ENCODE data around the gene SLC24A4.
"Not testable (repeated sequence)": the region's sequence is repeated elsewhere in the genome, so short reads cannot be mapped to it uniquely, and the experiment has no call there.

SLC24A4 gene

DNA sequence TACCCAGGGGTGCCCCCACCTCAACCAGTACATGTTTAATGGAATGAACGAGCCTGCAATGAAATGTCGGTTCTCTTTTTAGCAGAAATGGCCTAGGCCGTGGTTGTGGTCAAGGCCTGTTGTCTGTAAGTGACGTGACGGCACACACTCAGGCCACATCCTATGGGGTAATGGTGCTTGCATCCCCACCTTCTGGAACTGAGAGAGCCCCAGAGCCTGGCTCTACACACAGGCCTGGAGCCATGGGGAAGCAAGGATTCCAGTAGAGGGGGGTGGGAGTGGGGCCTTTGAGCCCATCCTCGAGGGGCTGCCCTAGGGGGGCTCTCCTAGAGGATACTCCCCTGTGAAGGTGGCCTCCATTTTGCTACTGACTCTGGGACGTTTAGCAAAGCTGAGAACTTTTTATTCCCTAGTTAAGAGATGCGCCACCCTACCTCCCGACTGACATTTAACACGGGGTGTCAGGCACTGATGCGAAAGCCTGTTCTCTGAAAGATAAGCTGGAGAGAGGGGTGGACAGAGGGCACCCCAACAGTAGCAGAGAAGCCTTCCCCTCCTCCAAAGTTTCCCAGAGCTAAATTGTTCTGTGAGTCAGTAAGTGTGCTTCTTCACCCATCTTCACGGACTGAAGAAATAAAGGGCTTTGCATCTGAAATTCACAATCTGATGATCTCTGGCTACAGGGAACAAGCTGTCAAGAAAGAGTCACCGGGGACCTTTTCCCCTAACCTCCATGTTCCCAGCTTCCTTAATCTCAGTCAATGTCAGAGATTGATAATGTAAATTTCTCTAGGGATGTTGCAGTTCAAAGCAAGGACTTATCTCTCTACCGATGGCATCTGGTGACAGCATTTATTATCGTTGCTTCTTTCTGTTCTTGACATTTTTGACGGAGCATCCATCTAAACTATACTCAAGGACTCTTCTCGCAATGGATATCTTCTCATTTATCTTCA, 197.4 kb downstream of the SLC24A4 start:
- DNase-seq (ENCODE audit: low read depth) = no peak

DNA sequence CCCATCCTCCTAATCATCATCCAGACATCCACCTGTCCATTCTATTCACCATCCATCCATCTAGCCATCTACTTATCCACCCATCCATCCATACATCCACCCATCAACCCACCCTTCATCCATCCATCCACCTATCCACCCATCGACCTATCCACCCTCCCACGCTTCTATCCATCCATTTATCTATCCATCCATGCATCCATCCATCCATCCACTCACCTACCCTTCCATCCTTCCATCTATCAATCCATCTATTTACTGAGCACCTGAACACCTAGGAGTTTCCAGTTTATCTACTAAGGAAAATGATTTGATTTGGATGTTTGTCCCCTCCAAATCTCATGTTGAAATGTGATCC, 198.1 kb downstream of the SLC24A4 start:
- DNase-seq (ENCODE audit: low read depth) = no peak

DNA sequence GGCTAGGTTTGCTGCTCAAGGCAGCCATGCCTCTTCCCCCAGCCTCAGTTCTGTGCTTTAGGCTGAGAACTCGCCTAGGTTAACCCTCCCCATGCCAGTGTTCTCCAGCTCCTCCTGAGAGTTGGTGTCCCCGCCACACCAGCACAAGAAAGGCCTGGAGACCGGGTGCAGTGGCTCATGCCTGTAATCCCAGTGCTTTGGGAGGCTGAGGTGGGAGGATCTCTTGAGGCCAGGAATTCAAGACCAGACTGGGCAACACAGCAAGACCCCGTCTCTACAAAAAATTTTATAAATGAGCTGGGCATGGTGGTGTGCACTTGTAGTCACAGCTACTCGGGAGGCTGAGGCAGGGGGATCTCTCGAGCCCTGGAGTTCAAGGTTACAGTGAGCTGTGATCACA, 200.8 kb downstream of the SLC24A4 start:
- no peak for DNase-seq (ENCODE audit: low read depth)

DNA sequence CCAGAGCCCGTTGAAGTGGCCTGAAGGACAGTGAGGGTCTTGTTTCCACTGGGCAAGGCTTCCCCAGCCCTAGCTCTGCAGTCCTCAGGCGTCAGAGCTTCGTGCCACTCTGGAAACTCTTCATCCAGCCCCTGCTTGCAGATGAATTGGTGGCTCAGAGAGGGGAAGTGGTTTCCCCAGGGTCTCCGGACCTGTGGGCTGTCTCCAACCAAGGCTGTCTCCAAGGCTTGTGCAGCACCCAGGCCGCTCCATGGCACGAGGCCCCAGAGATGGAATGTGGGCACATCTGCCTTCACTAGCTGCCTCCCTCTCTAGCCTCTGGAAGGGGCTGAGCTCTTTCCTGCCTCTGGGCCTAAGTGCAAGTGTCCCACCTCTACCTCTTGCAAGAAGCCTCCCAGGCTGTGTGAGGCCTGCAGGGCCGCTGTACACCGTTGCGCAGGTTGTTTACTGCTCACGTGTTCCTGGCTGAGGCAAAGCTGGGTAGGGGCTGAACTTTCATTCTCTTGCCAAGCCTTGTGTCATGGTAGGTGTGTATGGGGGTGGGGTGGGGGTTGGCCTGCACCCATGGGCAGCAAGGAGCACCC, 201.7 kb downstream of the SLC24A4 start:
- DNase-seq (ENCODE audit: low read depth) = no peak

DNA sequence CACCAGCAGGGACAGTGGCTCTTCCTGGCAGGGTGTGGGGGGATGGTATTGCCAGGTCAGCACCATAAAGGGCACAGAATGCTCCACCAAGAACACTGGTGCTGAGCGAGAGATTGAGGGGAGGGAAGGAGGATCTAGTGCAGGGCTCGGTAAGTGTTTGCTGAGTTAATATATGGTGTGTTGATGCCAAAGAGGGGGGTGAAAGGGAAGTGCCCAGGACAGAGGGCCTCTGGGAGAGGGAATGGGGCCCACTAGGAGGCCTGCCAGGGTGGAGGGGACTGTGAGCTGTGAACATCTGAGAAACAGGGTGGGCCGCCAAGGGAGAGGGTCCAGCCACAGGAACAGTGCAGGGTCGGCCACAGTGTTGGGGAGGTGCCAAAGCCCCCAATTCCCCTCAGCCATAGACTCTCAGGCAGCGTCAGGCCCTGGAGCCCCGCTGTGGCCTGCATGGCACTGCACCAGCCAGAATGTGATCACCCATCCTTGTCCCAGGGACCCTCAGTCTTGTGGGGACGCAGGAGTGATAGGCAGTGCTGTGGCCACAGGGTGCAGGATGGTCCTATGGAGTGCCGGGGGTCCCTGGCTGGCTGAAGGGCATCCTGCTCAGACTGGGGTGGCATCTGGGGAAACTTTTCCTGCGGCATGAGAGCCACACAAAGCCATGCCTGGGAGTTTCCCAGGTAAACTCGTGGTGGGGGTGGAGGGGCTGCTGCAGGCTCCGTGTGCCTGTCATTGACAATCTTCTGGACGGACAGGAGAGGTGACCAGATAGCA, 202.5 kb downstream of the SLC24A4 start:
- no peak for DNase-seq (ENCODE audit: low read depth)

DNA sequence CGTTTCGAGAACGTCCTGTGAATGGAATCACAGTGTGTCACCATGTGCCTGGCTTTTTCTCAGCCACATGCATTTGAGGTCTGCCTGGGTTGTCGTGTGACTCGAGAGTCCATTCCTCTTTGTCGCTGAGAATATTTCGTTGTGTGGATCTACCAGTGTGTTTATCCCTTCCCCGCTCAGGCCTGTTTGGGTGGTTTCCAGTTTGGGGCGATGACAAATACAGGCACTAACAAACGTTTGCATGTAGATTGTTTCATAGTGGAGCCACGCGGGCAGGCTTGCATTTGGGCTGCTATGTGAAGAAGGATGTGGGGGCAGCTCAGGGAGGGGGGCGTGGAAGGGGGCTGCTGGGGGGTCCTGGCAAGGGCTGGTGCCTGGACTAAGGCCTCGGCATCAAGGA, 204.8 kb downstream of the SLC24A4 start:
- no peak for DNase-seq (ENCODE audit: low read depth)

DNA sequence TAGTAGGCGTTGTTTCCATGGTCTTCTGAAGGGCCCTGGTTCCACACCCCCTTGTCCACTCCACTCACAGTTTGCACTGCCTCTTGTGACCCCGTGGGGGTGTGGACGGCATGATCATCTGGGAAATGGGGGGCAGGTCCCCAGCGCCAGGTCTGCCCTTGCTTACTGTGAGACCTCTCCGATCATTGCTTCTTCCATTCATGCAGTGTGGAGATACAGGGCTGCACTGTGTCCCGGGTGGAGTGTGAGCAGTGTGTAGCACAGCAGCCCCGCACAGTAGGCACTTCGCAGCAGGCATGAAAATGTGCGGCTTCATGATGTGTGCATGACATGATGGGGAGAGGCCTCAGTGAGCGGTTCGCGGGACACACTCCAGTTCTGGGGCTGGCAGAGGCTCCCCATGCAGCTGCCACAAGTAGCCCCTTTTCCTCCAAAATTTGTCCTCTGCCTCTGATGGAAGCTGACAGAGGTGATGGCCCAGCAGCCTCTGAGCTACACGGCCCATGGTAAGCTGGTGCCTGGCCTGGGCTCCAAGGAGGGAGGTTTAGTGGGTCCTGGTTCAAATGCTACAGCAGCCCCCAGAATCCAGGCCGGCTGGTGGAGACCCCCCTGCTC, 205.6 kb downstream of the SLC24A4 start:
- DNase-seq (ENCODE audit: low read depth) = no peak

DNA sequence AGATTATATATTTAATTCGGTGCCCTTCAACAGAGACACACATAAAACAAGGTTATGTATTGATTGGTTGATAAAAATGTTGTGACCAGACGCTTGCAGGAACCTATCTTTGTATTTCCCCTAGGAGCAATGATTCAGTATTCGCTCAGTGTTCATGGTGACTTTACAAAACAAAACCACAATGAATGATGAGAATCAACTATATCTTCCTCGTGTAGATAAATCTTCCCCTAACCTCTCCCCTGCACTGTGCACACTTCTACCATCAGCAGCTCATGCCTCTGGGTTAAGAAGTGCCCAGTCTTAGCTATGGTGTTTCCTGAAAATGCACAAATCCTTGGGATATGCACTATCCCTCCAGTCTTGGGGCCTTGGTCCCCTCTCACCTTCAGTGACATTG, 206.9 kb downstream of the SLC24A4 start:
- DNase-seq (ENCODE audit: low read depth) = no peak

DNA sequence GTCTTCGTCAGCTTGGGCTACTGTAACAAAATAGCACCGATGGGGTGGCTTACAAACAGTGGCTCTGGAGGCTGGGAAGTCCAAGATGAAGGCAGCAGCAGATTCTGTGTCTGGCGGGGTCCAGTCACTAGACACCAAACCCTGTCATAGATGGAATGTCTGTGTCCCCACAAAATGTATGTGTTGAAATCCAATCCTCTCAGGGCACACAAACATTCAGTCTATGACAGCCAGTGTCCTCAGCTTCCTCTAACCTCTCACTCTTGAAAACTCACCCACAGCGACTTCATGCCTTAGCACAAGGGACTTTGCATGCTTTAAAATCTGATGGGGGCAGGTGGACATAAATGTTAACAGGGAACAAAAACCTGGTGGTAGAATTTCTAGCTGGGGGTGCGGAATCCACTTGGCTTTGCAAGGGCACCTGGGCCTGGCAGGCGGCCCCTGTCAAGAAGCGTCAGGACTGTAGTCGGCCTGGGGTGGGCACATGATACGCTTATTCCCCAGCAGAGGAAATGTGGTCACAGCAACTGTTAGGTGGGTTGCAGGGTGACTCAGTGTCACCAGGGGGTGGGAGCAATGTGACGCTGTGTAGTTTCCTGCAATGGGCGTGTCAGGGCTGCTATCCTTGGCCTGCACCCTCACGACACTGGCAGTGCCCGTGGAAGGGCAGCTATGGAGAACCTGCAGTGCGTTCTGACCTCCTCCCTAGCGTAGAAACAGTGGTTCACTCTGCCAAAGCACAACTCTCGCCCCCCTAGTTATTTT, 208.3 kb downstream of the SLC24A4 start:
- DNase-seq (ENCODE audit: low read depth) = peak; percentile 72

DNA sequence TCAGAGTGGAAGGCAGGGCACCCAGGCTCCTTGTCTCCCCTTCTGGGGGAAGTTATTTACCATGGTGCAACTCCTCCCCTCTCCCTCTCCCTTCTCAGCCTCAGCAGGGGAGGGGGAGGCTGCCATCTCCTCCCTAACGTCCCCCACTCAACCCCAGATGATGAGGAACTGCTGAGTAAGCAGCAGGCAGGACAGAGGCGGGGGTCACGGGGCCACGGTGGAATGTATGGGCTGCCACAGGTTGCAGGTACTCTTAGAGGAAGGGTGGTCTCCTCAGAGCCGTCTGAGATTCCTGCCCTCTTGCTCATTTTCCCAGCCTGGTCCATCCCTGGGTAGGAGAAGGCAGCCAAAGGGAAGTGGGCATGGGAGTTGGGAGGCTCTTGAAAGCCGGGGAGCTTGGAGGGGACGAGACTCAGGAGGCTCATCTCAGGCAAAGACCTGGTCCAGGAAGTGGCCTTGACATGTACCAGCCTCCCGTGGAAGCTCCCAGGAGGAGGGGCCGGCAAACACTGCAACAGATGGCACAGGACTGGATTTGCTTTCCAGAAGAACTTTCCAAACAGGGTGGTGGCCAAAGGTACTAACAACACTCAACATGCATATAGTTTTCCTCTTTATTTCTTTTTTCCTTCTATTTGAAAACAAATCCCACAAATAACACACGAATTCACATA, 209.7 kb downstream of the SLC24A4 start:
- DNase-seq (ENCODE audit: low read depth) = no peak

DNA sequence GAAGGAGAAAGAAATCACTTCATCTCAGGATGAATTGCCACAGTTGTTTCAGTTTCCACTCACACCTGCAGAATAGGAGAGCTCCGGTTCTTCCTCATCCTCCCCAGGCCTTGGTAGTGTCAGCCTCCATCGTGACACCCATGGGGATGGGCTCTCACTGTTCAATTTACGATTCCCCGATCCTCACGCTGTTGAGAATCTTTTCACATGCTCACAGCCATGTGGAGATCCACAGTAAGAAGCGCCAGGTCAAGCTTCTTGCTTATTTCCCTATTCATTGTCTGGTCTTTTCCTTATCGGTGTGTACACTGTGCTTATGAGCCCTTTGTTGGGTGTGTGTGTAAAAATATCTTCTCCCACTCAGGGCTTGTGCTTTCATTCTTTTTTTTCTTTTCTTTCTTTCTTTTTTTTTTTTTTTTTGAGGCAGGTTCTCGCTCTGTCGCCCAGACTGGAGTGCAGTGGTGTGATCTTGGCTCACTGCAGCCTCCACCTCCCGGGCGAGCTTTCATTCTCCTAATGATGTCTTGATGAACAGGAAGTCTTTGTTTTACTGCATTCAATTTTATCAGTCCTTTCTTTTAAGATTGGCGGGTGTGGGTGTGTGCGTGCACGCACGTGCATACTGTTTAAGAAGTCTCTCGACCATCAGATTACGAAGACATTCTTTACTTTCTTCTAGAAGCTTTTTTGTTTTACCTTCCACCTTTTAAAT, 212.1 kb downstream of the SLC24A4 start:
- DNase-seq (ENCODE audit: low read depth) = no peak

DNA sequence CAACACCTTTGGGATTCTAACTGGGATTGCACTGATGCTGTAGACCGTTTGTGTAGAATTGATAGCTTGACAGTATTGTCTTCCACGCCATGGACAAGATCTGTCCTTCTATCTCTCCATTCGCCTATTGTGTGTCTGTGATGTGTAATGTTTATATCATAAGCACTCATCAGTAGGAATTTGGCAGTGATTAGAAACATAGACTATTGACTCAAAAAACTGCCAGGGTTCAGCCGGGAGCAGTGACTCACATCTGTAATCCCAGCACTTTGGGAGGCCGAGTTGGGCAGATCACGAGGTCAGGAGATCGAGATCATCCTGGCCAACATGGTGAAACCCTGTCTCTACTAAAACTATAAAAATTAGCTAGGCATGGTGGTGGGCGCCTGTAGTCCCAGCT, 213.3 kb downstream of the SLC24A4 start:
- not testable (repeated sequence) for DNase-seq (ENCODE audit: low read depth)

DNA sequence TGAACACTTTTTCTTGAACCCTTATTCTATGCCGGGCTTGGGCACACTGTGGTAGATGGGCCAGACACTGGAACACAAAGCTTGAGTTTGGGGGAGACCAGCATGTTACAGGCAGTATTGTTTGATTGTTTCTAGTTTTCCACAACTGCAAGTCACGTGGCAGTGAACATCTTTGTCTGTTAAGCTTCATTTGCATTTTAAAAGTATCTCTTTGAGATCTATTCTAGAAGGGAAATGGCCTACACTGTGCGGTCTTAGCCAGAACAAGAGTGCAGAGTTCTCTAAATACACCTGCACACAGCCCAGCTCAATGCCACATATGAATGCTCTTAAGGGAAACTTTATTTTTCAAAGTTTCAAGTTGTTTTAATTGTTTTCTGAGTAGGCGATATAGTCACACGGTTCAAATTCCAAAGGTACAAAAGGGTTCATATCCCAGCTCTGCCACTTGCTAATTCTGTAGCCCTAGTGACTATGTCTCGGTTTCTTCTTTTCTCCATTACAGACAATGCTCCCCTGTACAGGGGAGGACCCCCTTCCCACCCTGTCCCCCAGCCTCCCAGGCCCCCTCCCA, 215.5 kb downstream of the SLC24A4 start:
- no peak for DNase-seq (ENCODE audit: low read depth)

DNA sequence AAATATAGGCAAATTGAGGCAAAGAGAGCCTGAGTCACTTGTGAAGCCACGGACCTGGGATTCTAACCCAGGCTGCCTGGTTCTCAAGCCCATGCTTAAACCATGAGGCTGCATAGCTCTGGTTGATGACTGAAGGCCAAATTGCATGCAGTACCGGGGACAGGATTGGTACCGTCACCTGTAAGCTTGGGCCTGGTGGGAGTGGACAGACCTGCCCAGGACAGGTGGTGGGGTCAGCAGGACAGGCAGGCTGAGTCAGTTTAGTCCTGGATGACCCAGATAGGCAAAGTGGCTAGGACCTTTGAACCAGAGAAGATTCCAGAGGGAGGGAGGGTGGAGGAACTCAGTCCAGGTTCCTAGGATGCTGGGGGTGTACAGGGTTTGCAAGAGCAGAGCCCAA, 216.5 kb downstream of the SLC24A4 start:
- DNase-seq (ENCODE audit: low read depth) = no peak

DNA sequence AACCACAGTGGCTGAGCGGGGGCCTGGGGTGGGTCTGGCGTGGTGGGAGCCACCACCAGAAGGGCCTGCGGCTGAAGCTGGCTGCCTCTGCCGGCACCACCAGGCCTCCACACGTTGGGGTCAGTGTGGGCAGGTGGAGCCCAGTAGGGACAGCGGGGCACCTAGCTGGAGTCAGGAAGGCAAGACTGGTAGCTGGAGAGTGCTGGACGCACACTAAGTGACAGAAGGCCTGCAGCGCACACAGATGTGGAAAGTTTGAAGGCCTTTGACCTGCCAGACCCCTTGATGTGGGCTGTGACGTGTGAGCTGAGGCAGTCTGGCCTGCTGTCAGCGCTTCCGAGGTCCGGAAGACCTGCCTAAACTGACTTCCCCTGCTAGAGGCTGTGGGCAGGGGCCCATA, 216.9 kb downstream of the SLC24A4 start:
- no peak for DNase-seq (ENCODE audit: low read depth)

DNA sequence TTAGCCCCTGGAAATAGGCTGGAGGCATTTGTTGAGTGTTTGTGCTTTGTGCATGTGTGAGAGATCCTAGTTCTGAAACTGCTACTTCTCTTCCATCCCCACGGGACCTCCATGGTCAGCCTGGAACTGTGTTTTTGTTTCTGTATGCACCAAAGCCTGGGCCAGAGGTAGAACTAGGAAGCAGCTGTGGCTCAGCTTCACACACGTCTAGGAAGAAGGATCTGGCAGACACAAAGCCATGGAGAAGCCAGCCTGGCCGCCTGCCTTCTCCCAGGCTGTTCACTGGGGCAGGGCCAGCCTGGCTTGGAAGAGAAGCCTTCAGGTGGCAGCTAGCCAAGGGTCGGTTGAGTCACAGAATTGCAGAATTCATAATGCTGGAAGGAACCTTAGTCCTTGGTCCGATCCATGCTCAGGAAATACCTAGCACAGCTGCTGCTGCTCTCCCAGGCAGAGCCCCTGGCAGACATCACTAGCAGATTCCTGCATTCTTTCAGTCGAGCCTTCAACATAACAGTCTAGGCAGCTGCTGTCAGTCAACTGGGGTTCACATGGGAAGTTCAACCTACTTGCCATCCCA, 217.6 kb downstream of the SLC24A4 start:
- no peak for DNase-seq (ENCODE audit: low read depth)

DNA sequence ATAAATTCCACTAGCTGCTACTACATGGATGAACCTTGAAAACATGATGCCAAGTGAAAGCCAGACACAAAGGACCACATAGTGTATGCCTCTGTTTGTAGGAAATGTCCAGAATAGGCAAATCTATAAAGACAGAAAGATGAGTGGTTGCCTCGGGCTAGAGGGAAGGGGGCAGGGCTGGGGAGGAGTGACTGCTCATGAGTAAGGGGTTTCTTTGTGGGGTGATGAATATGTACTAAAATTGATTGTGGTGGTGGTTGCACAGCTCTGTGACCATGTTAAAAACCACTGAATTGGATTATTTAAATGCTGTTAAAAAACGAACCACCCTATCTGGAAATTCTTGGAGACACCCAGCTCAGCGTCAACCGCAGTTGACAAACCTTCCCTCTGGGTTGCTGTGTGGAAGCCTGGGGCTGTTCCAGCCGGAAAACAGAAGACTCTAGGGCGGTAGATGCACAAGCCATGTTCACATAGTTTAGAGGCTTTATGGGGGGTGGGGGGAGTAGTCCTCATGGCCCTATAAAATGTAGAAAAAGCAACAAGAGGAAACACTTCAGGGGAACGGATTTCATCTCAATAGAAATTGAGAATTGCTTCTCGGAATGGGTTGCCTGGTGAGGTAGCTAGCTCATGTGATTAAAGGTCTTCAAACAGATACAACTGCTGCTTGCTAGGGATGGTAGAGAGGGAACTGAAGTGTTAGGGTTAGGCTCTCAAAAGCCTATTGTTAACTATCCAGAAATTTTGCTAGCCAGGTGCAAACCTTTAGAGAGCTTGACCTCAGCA, 220.0 kb downstream of the SLC24A4 start:
- no peak for DNase-seq (ENCODE audit: low read depth)

DNA sequence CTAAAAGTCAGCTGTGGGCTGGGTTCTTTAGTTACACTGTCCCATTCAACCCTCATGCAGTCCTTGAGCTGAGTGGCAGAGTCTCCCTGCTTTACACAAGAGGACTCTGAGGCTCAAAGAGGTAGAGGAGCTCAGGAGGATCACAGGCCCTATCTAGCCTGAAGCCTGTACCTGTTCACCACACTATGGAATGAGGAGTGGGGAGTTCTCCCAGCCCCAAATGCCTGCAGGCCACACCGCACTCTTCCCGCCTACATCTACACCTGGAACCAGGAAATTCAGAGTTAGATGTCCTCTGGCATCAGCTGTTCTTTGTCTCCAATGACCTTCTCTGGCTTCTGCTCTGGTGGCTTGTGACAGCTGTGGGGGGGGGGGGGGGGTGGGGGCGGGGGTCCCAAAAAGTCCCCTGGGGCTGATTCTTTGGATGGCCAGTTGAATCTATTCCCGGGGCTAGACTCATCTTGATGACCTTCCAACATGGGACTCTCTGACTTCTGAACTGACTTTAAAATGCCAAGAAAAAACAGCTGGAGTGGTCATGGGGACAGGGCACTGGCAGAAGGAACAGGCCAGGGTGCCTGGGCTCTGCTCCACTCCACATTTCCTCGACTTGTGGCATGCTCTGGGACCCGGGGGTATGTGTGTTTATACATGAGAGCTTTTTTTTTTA, 221.2 kb downstream of the SLC24A4 start:
- DNase-seq (ENCODE audit: low read depth) = no peak

All from stimulated activated CD8-positive, alpha-beta memory T cell treated with anti-CD3 and anti-CD28 coated beads, Interleukin-15, amount 100 ng/mL, for 1 hour (primary cell).